Left lung (tissue), 14 donors: ENCODE measurements around the gene KLF9. TPM values are rescaled to one million over a fixed set of nuclear protein-coding genes. Genes with fewer than 3 reads are reported as not detected.
A peak's percentile ranks its signal among the peaks of the same experiment; 100 is the strongest.

Source experiments
- ATAC-seq: fragments of 200-7000 bp; cut with Tn5 transposase; one replicate; pipeline ENCODE4 v1.9.1; 2020; ENCODE audit warnings: moderate library complexity
- DNase-seq, 4 donors: peaks; one replicate each; pipeline ENCODE4 v3.0.0-alpha.2; 2013 to 2020
- H3K27ac ChIP-seq, 2 donors: fragments of 200-600 bp; sonication (generic) in 1 of 2; one replicate each; pipeline versions ENCODE4 v1.5.0 to v1.8.0; 2020 to 2021
- H3K27me3 ChIP-seq, 2 donors: fragments of 200-600 bp; sonication (generic) in 1 of 2; one replicate each; pipeline versions ENCODE4 v1.5.0 to v1.8.0; 2020 to 2021
- H3K36me3 ChIP-seq, 2 donors: fragments of 200-600 bp; sonication (generic) in 1 of 2; one replicate each; pipeline versions ENCODE4 v1.5.0 to v1.8.0; 2020 to 2021
- H3K4me1 ChIP-seq, 2 donors: fragments of 200-600 bp; one replicate each; pipeline ENCODE4 v1.8.0; 2021
- H3K4me3 ChIP-seq, 2 donors: fragments of 200-600 bp; sonication (generic) in 1 of 2; one replicate each; pipeline versions ENCODE4 v1.5.0 to v1.8.0; 2020 to 2021; ENCODE audit warnings: mild to moderate bottlenecking in 1 of 2
- H3K9me3 ChIP-seq, 2 donors: fragments of 200-600 bp; sonication (generic) in 1 of 2; one replicate each; pipeline versions ENCODE4 v1.5.0 to v1.8.0; 2020 to 2021
- intact Hi-C, 2 donors: fragments of 100-400 bp; cut with DNase I; formaldehyde crosslinking; loops; one replicate each; pipeline versions ENCODE4 v1.11.2 to v1.14.2; 2022
- long read RNA-seq, 12 donors: library from polyadenylated mRNA in 2 of 12; unstranded in 2 of 12; transcript quantifications; one replicate each; pipeline ENCODE4 v2.0.0 and lab custom pipeline, GENCODE V29; 2019 to 2026
- polyA plus RNA-seq, 6 donors: library from polyadenylated mRNA; unstranded; fragments of 120-200 nt; gene quantifications; one replicate each; pipeline ENCODE4 v1.2.1, GENCODE V29; 2013; ENCODE audit not compliant: insufficient read length in 6 of 6
- total RNA-seq, 2 donors: library from RNA; stranded (reverse); fragmentation: NEBNext Ultra II Directional; extraction: Animal tissue kit (Norgen Biotek cat#: 25700); gene quantifications; one replicate each; pipeline ENCODE4 v1.2.1, GENCODE V29; 2021
- TF ChIP-seq, protein P1 (sequence below), 2 donors: fragments of 200-600 bp; sonication (generic) in 1 of 2; IDR thresholded peaks; one replicate each; pipeline versions ENCODE4 v1.5.0 to v1.8.0; 2021; ENCODE audit warnings: antibody characterized with exemption in 2 of 2
- donor health status: DM: no; HTN: yes; CAD: no.
- donor health status: DM: no; HTN: no; CAD: no.

Gene KLF9
- total RNA-seq (10 to 100 TPM; 25.2 to 42.0 TPM), polyA plus RNA-seq (1 to 10 TPM; 2.7 to 6.6 (median 3.0) TPM)
- long read RNA-seq, donor 1, result 0 reads
- long read RNA-seq, donor 2, full-length matches to known transcripts, result 3 of 3 reads
- long read RNA-seq, donor 2, partial matches to known transcripts, result 0 of 3 reads
- long read RNA-seq, donor 2, other reads (novel, unspliced or antisense), result 0 of 3 reads
- long read RNA-seq, donor 3, result 0 reads
- long read RNA-seq, donor 4, partial matches to known transcripts, result 0 of 1 reads
- long read RNA-seq, donor 4, other reads (novel, unspliced or antisense), result 1 of 1 reads
- long read RNA-seq, donor 5, full-length matches to known transcripts, result 2 of 2 reads
- long read RNA-seq, donor 5, partial matches to known transcripts, result 0 of 2 reads
- long read RNA-seq, donor 5, other reads (novel, unspliced or antisense), result 0 of 2 reads
- long read RNA-seq, donor 6, full-length matches to known transcripts, result 2 of 2 reads
- long read RNA-seq, donor 6, partial matches to known transcripts, result 0 of 2 reads
- long read RNA-seq, donor 6, other reads (novel, unspliced or antisense), result 0 of 2 reads
- long read RNA-seq, donor 7, result 0 reads
- long read RNA-seq, donor 8, full-length matches to known transcripts, result 4 of 4 reads
- long read RNA-seq, donor 8, partial matches to known transcripts, result 0 of 4 reads
- long read RNA-seq, donor 8, other reads (novel, unspliced or antisense), result 0 of 4 reads
- long read RNA-seq, donor 9, result 0 reads
- long read RNA-seq, donor 10, result 0 reads
- long read RNA-seq, donor 11, full-length matches to known transcripts, result 8 of 8 reads
- long read RNA-seq, donor 11, partial matches to known transcripts, result 0 of 8 reads
- long read RNA-seq, donor 11, other reads (novel, unspliced or antisense), result 0 of 8 reads
- long read RNA-seq, donor 12, full-length matches to known transcripts, result 2 of 2 reads
- long read RNA-seq, donor 12, partial matches to known transcripts, result 0 of 2 reads
- long read RNA-seq, donor 12, other reads (novel, unspliced or antisense), result 0 of 2 reads

DNA sequence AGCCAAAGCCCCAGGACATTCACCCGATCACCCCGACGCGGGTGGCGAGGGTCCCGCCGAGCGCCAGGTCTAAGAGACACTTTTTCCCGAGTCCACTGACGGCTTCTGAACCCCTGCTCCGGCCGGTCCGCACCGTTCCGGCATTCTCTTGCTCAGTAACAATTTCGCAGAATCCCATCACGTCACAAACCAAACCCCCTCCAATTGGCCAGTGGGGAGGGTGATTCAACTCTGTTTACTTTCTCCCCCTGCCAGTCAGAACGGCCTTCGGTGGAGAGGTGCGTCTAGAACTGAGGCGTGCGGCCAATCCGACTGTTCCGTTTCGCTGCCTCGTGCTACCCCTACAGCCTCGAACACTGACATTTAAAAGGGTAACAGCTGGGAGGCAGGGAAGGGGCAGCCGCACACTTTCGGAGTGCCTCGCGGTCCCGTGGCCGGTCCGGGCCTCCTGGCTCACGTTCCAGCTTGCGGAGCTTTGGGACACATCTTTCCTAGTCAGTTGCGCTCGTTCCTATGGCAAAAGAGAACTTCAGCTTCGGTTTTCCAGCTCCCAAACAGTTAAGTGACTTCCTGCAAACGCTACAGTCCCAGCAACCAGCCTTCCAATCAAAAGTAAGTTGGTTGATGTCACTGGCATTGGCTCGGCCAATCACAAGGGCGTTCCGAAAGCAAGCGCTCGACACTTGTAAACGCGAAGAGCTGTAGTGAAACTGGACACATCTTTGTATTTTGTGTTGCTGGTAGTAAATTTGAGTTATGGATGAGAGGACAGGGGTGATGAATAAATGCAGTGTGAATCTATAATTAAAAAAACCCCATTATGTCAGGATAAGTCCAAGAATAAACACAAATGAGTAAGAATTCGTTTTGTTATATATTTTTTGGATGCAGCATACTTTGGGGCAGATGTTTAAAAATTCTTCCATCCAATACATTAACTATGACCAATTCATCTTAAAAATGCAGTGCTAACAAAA, at the start of gene KLF9:
Gene KLF9, minus strand, starts transcription at position 859 of the 977 bp plus-strand sequence. CDS start 1,294 bp downstream, outside the sequence.
- peak within 1 kb of the TSS; percentile 64 to 81 for H3K4me3 ChIP-seq
- H3K27me3 ChIP-seq, result no peaks in the 10 kb centered on the region
- no peaks in the 10 kb centered on the region for H3K36me3 ChIP-seq
- peaks cover 31 to 72% of the 10 kb centered on the region in 2 donors for H3K4me1 ChIP-seq
- DNase-seq, result peak; percentile 90 to 95 (median 94)
- ATAC-seq, result peak; percentile 71
- intact Hi-C loops, result loop anchor here (10.0 kb wide), 2 partner anchors 171 to 181 kb away; no protein-coding TSS in a partner anchor
- TF ChIP-seq, protein P1, sequence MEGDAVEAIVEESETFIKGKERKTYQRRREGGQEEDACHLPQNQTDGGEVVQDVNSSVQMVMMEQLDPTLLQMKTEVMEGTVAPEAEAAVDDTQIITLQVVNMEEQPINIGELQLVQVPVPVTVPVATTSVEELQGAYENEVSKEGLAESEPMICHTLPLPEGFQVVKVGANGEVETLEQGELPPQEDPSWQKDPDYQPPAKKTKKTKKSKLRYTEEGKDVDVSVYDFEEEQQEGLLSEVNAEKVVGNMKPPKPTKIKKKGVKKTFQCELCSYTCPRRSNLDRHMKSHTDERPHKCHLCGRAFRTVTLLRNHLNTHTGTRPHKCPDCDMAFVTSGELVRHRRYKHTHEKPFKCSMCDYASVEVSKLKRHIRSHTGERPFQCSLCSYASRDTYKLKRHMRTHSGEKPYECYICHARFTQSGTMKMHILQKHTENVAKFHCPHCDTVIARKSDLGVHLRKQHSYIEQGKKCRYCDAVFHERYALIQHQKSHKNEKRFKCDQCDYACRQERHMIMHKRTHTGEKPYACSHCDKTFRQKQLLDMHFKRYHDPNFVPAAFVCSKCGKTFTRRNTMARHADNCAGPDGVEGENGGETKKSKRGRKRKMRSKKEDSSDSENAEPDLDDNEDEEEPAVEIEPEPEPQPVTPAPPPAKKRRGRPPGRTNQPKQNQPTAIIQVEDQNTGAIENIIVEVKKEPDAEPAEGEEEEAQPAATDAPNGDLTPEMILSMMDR (IDR thresholded peaks at IDR 0.05), result no peak
- H3K9me3 ChIP-seq, result no peaks in the 10 kb centered on the region
- peak within 1 kb of the TSS; percentile 100 for H3K27ac ChIP-seq

DNA sequence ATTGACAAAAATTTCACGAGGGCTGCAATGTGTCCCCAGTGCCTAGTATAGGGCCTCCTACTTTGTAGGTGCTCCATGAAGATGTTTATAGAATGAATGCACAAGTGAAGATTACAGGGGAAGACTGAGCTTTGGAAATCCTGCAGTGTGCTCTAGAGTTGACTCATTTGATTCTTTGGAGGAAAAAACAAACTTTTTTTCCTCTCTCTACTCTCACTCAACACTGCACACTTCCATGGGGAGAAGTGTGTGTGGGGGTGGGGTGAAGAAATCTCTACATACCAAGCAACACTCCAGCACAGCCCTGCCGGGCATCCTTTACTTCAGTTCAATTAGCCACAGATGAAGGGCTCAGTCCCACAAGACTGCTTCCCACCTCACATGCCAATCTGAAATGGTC, 49.4 kb upstream of the KLF9 start:
- Histone ChIP-seq H3K36me3 (no peaks in the 10 kb centered on the region), H3K4me3 (no peak overlapping the region), H3K9me3 (no peaks in the 10 kb centered on the region), H3K27ac (no peak overlapping the region), H3K27me3 (no peaks in the 10 kb centered on the region), H3K4me1 (peaks cover 0 to 22% of the 10 kb centered on the region in 2 donors)
- TF ChIP-seq, protein P1 (IDR thresholded peaks at IDR 0.05), result no peak
- intact Hi-C loops, result no loop called here
- no peak for DNase-seq
- peak; percentile 30 for ATAC-seq

DNA sequence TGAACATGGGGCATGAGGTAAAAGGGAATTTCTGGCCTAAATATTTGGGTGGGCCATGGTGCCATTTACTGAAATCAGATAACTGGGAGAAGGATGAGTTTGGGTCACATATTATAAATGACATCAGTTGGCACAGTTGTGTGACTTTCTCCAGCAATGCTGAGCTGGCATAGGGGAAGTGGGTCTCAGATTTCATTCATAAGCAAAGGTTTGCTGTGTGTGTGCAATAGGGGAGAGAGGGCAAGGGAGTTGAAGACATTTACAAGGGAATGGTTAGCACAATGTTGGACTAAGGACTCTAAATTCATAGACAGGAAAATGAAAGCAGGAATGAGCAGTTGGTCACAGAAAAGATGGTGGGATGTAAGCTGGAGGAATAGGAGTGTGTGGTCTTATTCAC, 47.8 kb upstream of the KLF9 start:
- TF ChIP-seq, protein P1 (IDR thresholded peaks at IDR 0.05), result no peak
- DNase-seq (no peak), ATAC-seq (no peak)
- Histone ChIP-seq H3K36me3 (no peaks in the 10 kb centered on the region), H3K4me1 (peaks cover 0 to 8% of the 10 kb centered on the region in 2 donors), H3K9me3 (no peaks in the 10 kb centered on the region), H3K27me3 (no peaks in the 10 kb centered on the region), H3K27ac (no peak overlapping the region), H3K4me3 (no peak overlapping the region)
- intact Hi-C loops, result no loop called here

DNA sequence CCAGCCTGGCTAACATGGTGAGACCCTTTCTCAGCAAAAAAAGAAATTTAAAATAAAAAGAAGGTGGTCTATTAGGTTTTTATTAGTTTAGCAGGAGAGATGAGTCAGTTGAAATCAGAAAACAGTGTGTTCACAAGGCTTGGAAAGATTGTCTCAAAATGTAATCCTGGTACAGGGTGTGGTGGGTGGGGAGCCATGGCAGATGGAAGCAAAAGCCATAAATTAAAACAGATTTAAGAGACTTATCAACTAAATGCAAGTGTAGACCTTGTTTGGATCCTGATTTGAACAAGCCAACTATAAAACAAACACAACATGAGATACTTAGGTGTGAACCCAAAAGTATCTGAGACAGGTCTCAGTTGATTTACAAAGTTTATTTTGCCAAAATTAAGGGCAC, 42.8 kb upstream of the KLF9 start:
- TF ChIP-seq, protein P1 (IDR thresholded peaks at IDR 0.05), result no peak
- DNase-seq (no peak), ATAC-seq (no peak)
- H3K9me3 ChIP-seq, result no peaks in the 10 kb centered on the region
- no peaks in the 10 kb centered on the region for H3K27me3 ChIP-seq
- intact Hi-C loops, result no loop called here
- H3K36me3 ChIP-seq, result no peaks in the 10 kb centered on the region
- H3K4me3 ChIP-seq, result no peak overlapping the region
- no peaks in the 10 kb centered on the region for H3K4me1 ChIP-seq
- no peak overlapping the region for H3K27ac ChIP-seq
